Mesodermal cell (in vitro differentiated cells): ENCODE results near the gene C1QL2.

Experiments
- H3K27ac ChIP-seq: 2 replicates; pipeline ENCODE4 v1.7.0; 2013; ENCODE audit warnings: mild to moderate bottlenecking, low read depth, low read length, moderate library complexity; ENCODE audit not compliant: severe bottlenecking
- H3K36me3 ChIP-seq: 2 replicates; pipeline ENCODE4 v1.7.1; 2013; ENCODE audit warnings: mild to moderate bottlenecking, low read length, moderate library complexity; ENCODE audit not compliant: control insufficient read depth, insufficient read depth
- H3K4me1 ChIP-seq: one replicate; pipeline ENCODE4 v1.7.1; 2013; ENCODE audit warnings: mild to moderate bottlenecking, low read length; ENCODE audit not compliant: insufficient read depth, control insufficient read depth, poor library complexity, severe bottlenecking
- H3K4me3 ChIP-seq: 2 replicates; pipeline ENCODE4 v1.7.0; 2013; ENCODE audit warnings: low read length, control low read depth, mild to moderate bottlenecking; ENCODE audit not compliant: insufficient read depth, poor library complexity, severe bottlenecking; ENCODE audit errors: extremely low read depth
- H3K9me3 ChIP-seq: 2 replicates; pipeline ENCODE4 v1.7.1; 2013; ENCODE audit warnings: mild to moderate bottlenecking, low read length, moderate library complexity; ENCODE audit not compliant: control insufficient read depth
- WGBS, 2 experiments: methylation state at CpG; one replicate each; pipeline ENCODE4 v1.1.5; 2013; ENCODE audit warnings: missing lambda C conversion rate in 2 of 2; ENCODE audit not compliant: insufficient coverage in 2 of 2; 5-methylcytosine and 5-hydroxymethylcytosine counted together

Gene C1QL2

GRCh38 chr2:119116411-119117295 lies 41.9 kb downstream of the C1QL2 start:
- Histone ChIP-seq H3K4me3 (no peak overlapping the region), H3K27ac (no peak overlapping the region), H3K36me3 (no peaks in the 10 kb centered on the region), H3K4me1 (no peaks in the 10 kb centered on the region), H3K9me3 (peaks cover under 1% of the 10 kb centered on the region)
- 88 to 95% methylated on average over 9 of the region's 10 CpGs for WGBS, 2 experiments

GRCh38 chr2:119114266-119114665 lies 44.3 kb downstream of the C1QL2 start:
- 89 to 95% methylated on average over 3 of the region's 3 CpGs for WGBS, 2 experiments
- no peak overlapping the region for H3K4me3 ChIP-seq
- no peak overlapping the region for H3K27ac ChIP-seq
- no peaks in the 10 kb centered on the region for H3K36me3 ChIP-seq
- no peaks in the 10 kb centered on the region for H3K4me1 ChIP-seq
- peaks cover 6% of the 10 kb centered on the region for H3K9me3 ChIP-seq

DNA sequence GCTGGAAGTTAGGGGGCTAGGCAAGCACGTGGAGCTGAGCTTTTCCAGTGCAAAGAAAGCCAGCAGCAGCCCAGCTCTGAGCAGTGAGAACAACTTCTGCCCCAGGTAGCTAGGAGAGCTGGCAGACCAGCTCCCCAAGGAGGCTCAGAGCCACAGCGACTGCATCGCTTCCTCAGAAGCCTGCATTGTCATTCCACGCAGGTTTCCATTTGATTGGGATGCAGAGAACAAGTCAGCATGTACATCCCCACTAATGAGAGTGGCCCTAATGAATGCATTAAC lies 45.1 kb downstream of the C1QL2 start:
- Histone ChIP-seq H3K4me1 (no peaks in the 10 kb centered on the region), H3K27ac (no peak overlapping the region), H3K9me3 (peaks cover 6% of the 10 kb centered on the region), H3K4me3 (no peak overlapping the region), H3K36me3 (no peaks in the 10 kb centered on the region)
- WGBS, 2 experiments, result 65 to 71% methylated on average over 4 of the region's 4 CpGs

GRCh38 chr2:119112770-119113488 lies 45.6 kb downstream of the C1QL2 start:
- no peak overlapping the region for H3K4me3 ChIP-seq
- no peak overlapping the region for H3K27ac ChIP-seq
- no peaks in the 10 kb centered on the region for H3K4me1 ChIP-seq
- H3K9me3 ChIP-seq, result peaks cover 6% of the 10 kb centered on the region
- WGBS, 2 experiments, result 53 to 77% methylated on average over 3 to 5 of the region's 10 CpGs
- H3K36me3 ChIP-seq, result no peaks in the 10 kb centered on the region

DNA sequence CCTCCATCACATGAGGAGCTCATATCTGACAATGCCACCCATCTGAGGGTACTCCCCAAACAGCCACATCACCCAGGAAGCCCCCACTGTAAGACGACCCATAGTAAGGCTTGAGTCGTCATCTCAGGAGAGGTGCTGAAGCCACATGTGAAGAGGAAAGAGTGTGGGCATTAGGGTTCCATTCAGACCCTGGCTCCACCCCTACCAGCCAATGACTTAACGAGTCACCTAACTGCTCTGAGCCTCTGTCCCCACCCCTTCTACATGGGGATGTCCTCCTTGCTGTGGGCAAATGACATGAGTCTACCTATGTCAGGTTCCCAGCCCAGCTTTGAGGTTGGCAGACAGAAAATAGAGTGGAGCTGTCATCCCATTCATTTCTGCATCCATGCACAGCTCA lies 46.3 kb downstream of the C1QL2 start:
- H3K27ac ChIP-seq, result no peak overlapping the region
- 80% methylated on average over 1 to 2 of the region's 3 CpGs for WGBS, 2 experiments
- H3K36me3 ChIP-seq, result no peaks in the 10 kb centered on the region

GRCh38 chr2:119111115-119111975 lies 47.2 kb downstream of the C1QL2 start:
- Histone ChIP-seq H3K36me3 (no peaks in the 10 kb centered on the region), H3K27ac (no peak overlapping the region), H3K4me1 (no peaks in the 10 kb centered on the region), H3K9me3 (peaks cover 6% of the 10 kb centered on the region), H3K4me3 (no peak overlapping the region)
- 63 to 79% methylated on average over 3 to 6 of the region's 8 CpGs for WGBS, 2 experiments

More for the DNA sequence above, 46.3 kb downstream of the C1QL2 start:
- H3K9me3 ChIP-seq, result peaks cover 6% of the 10 kb centered on the region
- H3K4me3 ChIP-seq, result no peak overlapping the region
- no peaks in the 10 kb centered on the region for H3K4me1 ChIP-seq

DNA sequence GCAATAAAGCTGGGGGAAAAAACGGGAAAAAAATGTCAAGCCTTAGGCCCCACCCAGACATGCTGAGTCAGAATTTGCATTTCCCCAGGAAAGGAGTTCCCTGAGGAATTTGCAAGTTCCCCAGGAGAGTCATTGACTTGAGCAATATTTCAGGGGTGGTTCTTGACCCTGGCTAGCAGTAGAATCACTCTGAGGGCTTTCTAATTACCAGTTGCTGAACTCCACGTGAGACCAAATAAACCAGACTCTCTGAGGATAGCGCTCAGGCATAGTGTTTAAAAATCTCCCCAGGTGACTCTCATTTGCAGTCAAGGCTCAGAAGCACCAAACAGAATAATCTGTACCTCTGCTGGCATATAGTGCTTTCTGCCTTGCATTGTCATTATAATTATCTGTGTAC lies 48.7 kb downstream of the C1QL2 start:
- WGBS, 2 experiments, result 39 to 78% methylated on average over 2 of the region's 3 CpGs
- no peak overlapping the region for H3K27ac ChIP-seq
- H3K4me3 ChIP-seq, result no peak overlapping the region
- no peaks in the 10 kb centered on the region for H3K36me3 ChIP-seq
- H3K4me1 ChIP-seq, result no peaks in the 10 kb centered on the region
- peaks cover 6% of the 10 kb centered on the region for H3K9me3 ChIP-seq

DNA sequence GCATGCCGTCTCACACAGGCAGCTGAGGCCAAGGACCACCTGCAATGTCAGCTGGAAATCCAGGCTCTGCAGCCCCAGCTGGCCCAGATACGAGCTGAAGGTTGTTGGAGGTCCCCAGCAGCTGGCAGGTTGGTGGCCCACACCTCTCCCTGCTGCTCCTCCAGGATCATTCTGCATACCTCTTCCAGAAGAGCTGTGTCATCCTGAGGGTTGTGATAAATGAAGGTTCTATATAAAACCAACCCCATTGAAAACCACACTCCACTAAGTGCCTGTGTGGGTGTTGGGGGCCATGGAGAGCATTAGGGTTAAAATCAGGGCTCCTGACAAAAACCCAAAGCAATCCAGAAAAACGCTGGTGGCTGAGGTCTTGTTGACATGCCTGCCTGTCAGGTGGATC lies 50.4 kb downstream of the C1QL2 start:
- H3K9me3 ChIP-seq, result peaks cover 6% of the 10 kb centered on the region
- no peaks in the 10 kb centered on the region for H3K36me3 ChIP-seq
- no peaks in the 10 kb centered on the region for H3K4me1 ChIP-seq
- 74 to 75% methylated on average over 3 of the region's 3 CpGs for WGBS, 2 experiments
- no peak overlapping the region for H3K4me3 ChIP-seq
- H3K27ac ChIP-seq, result no peak overlapping the region

DNA sequence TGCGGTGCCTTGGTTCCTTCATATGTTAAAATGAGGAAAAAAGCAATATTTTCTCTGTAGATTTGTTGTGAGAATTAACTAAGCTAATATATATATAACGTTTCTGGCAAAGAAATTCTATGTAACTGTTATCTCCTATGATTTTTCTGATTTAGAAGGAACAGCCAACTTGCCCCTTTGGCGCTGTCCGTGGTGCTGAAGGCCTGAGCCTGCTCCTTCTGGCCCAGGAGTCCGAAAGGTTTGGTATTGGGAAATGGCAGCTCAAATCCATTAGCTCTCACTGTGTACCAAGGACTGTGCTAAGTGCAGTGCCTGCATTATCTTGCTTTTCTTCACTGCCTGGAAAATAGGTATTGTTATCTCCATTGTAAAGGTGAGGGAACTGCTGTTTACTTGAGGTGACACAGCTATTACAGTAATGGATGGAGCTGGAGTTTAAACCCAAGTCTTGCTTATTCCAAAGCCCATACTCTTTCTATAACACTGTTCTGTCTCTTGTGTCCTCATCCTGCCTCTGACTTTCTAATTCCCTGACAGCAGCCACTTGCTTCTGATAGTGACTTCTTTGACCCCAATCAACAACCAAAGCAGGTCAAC lies 52.2 kb downstream of the C1QL2 start:
- H3K4me3 ChIP-seq, result no peak overlapping the region
- no peaks in the 10 kb centered on the region for H3K36me3 ChIP-seq
- 24% methylated on average over 3 of the region's 5 CpGs; no CpG with 5 or more reads in 1 of the 2 experiments for WGBS, 2 experiments
- no peak overlapping the region for H3K27ac ChIP-seq
- peaks cover 2% of the 10 kb centered on the region for H3K9me3 ChIP-seq
- H3K4me1 ChIP-seq, result no peaks in the 10 kb centered on the region
